Trophoblast cell (in vitro differentiated cells and primary cell): ENCODE data around the gene AKNA.

Experiments
- DNase-seq, 2 donors: peaks; one replicate each; pipeline ENCODE4 v3.0.0-alpha.2; 2016
- H2AFZ ChIP-seq: 2 replicates; pipeline ENCODE4 v1.6.1; 2013; ENCODE audit warnings: low read length, moderate library complexity, mild to moderate bottlenecking; ENCODE audit not compliant: insufficient read depth, poor library complexity
- H2AK5ac ChIP-seq: 2 replicates; pipeline ENCODE4 v1.6.1; 2013; ENCODE audit warnings: mild to moderate bottlenecking, low read length
- H2BK120ac ChIP-seq: 2 replicates; pipeline ENCODE4 v1.6.1; 2013; ENCODE audit warnings: low read length, mild to moderate bottlenecking, moderate library complexity; ENCODE audit not compliant: insufficient read depth, poor library complexity
- H2BK12ac ChIP-seq: 2 replicates; pipeline ENCODE4 v1.6.1; 2013; ENCODE audit warnings: mild to moderate bottlenecking, low read length, moderate library complexity
- H2BK5ac ChIP-seq: 2 replicates; pipeline ENCODE4 v1.6.1; 2013; ENCODE audit warnings: low read length, low read depth, moderate library complexity, mild to moderate bottlenecking; ENCODE audit not compliant: poor library complexity
- H3K14ac ChIP-seq: 2 replicates; pipeline ENCODE4 v1.6.1; 2013; ENCODE audit warnings: mild to moderate bottlenecking, low read length
- H3K18ac ChIP-seq: 2 replicates; pipeline ENCODE4 v1.6.1; 2013; ENCODE audit warnings: mild to moderate bottlenecking, low read length
- H3K23ac ChIP-seq: 2 replicates; pipeline ENCODE4 v1.6.1; 2013; ENCODE audit warnings: low read length
- H3K27ac ChIP-seq: 2 replicates; pipeline ENCODE4 v1.5.1; 2013; ENCODE audit warnings: low read depth, mild to moderate bottlenecking, inconsistent platforms, low read length, moderate library complexity
- H3K27me3 ChIP-seq: 2 replicates; pipeline ENCODE4 v1.6.1; 2013; ENCODE audit warnings: inconsistent platforms, mild to moderate bottlenecking, low read length, moderate library complexity; ENCODE audit not compliant: insufficient read depth
- H3K36me3 ChIP-seq, 2 experiments: 1 replicate in 1 of 2; 2 replicates in 1 of 2; pipeline ENCODE4 v1.6.1; 2013; ENCODE audit warnings: low read length in 2 of 2, mild to moderate bottlenecking in 2 of 2, moderate library complexity in 1 of 2; ENCODE audit not compliant: insufficient read depth in 2 of 2, control insufficient read depth in 1 of 2
- H3K4ac ChIP-seq: 2 replicates; pipeline ENCODE4 v1.6.1; 2013; ENCODE audit warnings: low read depth, mild to moderate bottlenecking, low read length, moderate library complexity
- H3K4me1 ChIP-seq, 2 experiments: 1 replicate in 1 of 2; 2 replicates in 1 of 2; pipeline ENCODE4 v1.6.1; 2013; ENCODE audit warnings: low read length in 2 of 2, mild to moderate bottlenecking in 2 of 2, moderate library complexity in 1 of 2; ENCODE audit not compliant: insufficient read depth in 2 of 2, control insufficient read depth in 1 of 2
- H3K4me2 ChIP-seq: 2 replicates; pipeline ENCODE4 v1.6.1; 2013; ENCODE audit warnings: inconsistent platforms, mild to moderate bottlenecking, low read length, moderate library complexity
- H3K4me3 ChIP-seq: 2 replicates; pipeline ENCODE4 v1.5.1; 2013; ENCODE audit warnings: mild to moderate bottlenecking, low read depth, low read length, inconsistent platforms
- H3K79me1 ChIP-seq: one replicate; pipeline ENCODE4 v1.6.1; 2013; ENCODE audit warnings: low read length
- H3K79me2 ChIP-seq: 2 replicates; pipeline ENCODE4 v1.6.1; 2013; ENCODE audit warnings: low read length, mild to moderate bottlenecking; ENCODE audit not compliant: control insufficient read depth, insufficient read depth, poor library complexity
- H3K9ac ChIP-seq: 2 replicates; pipeline ENCODE4 v1.6.1; 2013; ENCODE audit warnings: mild to moderate bottlenecking, low read length
- H3K9me3 ChIP-seq: 2 replicates; pipeline ENCODE4 v1.6.1; 2013; ENCODE audit warnings: low read depth, mild to moderate bottlenecking, control low read depth, inconsistent platforms, low read length; ENCODE audit not compliant: insufficient read depth
- H4K12ac ChIP-seq: 2 replicates; pipeline ENCODE4 v1.6.1; 2013; ENCODE audit warnings: low read depth, mild to moderate bottlenecking, low read length, moderate library complexity
- H4K8ac ChIP-seq: 2 replicates; pipeline ENCODE4 v1.6.1; 2013; ENCODE audit warnings: low read depth, mild to moderate bottlenecking, low read length, moderate library complexity
- H4K91ac ChIP-seq: one replicate; pipeline ENCODE4 v1.6.1; 2013; ENCODE audit warnings: low read depth, mild to moderate bottlenecking, low read length, moderate library complexity
- whole genome bisulfite sequencing: extraction: QIAGEN DNeasy Blood & Tissue Kit; methylation state at CpG from one replicate; pipeline ENCODE4 v1.1.7; 2013; ENCODE audit warnings: missing lambda C conversion rate; ENCODE audit not compliant: insufficient read length, insufficient coverage; ENCODE audit errors: extremely low coverage; 5-methylcytosine and 5-hydroxymethylcytosine counted together

AKNA gene

GRCh38 chr9:114349713-114350480 is 37.9 kb downstream of the AKNA start:
- peak overlapping the region; percentile 31 for H4K8ac ChIP-seq
- WGBS: no CpG with 5 or more reads among the region's 10 CpGs

DNA sequence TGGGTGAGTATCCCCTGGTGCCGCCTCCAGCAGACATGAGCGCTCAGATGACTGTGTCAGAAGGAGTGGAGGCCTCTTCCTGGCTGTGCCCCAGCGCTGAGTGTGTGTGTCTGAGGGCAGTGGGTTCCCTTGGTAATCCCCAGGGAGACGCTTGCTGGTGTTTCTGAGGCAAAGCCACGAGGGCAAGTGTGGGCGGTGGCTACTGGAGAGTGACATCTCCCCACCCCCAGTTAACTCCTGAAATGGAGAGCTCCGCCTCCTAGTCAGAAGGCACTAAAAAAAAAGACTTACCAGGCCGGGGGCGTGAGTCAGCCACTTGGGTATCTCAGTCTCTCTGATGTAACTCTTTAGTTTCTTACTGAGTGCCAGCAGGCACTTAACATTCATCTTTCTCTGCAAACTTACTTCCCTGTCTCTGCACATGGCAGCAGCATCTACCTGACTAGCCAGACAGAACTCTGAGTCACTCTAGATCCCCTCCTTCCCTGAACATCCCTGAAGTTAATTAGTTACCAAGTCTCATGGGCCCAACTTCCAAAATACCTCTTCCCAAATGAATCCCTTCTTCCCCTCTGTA is 38.8 kb downstream of the AKNA start:
- Histone ChIP-seq H3K4me2 (no peak overlapping the region), H2BK5ac (peak overlapping the region; percentile 35), H3K4me1 (peaks cover 16 to 21% of the 10 kb centered on the region in 2 experiments), H3K23ac (no peak overlapping the region), H3K27ac (peak overlapping the region; percentile 70), H3K27me3 (no peaks in the 10 kb centered on the region), H4K8ac (peak overlapping the region; percentile 58), H3K14ac (peak overlapping the region; percentile 28), H2AFZ (no peak overlapping the region), H3K36me3 (peaks cover 34 to 38% of the 10 kb centered on the region in 2 experiments), H3K18ac (peak overlapping the region; percentile 66), H2BK12ac (peak overlapping the region; percentile 88), H3K4me3 (no peak overlapping the region), H4K12ac (peak overlapping the region; percentile 54), H3K9me3 (peaks cover 2% of the 10 kb centered on the region), H3K9ac (no peak overlapping the region), H3K79me2 (no peaks in the 10 kb centered on the region), H3K79me1 (peaks cover 8% of the 10 kb centered on the region), H2BK120ac (peak overlapping the region; percentile 38), H3K4ac (no peak overlapping the region), H2AK5ac (peak overlapping the region; percentile 76), H4K91ac (peak overlapping the region; percentile 75)
- peak; percentile 76 to 82 for DNase-seq
- WGBS: no CpG with 5 or more reads among the region's 9 CpGs

More at GRCh38 chr9:114349713-114350480, 37.9 kb downstream of the AKNA start:
- Histone ChIP-seq H3K4me3 (no peak overlapping the region), H3K36me3 (peaks cover 36 to 38% of the 10 kb centered on the region in 2 experiments), H2BK12ac (peak overlapping the region; percentile 28), H3K79me2 (no peaks in the 10 kb centered on the region), H3K79me1 (peaks cover 6% of the 10 kb centered on the region), H2AFZ (no peak overlapping the region), H3K4ac (no peak overlapping the region), H3K18ac (no peak overlapping the region), H3K14ac (peak overlapping the region; percentile 44), H3K27me3 (no peaks in the 10 kb centered on the region), H3K27ac (peak overlapping the region; percentile 55), H4K91ac (peak overlapping the region; percentile 33), H4K12ac (no peak overlapping the region), H3K23ac (no peak overlapping the region), H2BK5ac (peak overlapping the region; percentile 23), H3K9me3 (peaks cover 2% of the 10 kb centered on the region), H3K9ac (no peak overlapping the region), H3K4me2 (no peak overlapping the region), H2BK120ac (peak overlapping the region; percentile 38), H3K4me1 (peaks cover 12 to 16% of the 10 kb centered on the region in 2 experiments), H2AK5ac (no peak overlapping the region)
- DNase-seq: no peak

DNA sequence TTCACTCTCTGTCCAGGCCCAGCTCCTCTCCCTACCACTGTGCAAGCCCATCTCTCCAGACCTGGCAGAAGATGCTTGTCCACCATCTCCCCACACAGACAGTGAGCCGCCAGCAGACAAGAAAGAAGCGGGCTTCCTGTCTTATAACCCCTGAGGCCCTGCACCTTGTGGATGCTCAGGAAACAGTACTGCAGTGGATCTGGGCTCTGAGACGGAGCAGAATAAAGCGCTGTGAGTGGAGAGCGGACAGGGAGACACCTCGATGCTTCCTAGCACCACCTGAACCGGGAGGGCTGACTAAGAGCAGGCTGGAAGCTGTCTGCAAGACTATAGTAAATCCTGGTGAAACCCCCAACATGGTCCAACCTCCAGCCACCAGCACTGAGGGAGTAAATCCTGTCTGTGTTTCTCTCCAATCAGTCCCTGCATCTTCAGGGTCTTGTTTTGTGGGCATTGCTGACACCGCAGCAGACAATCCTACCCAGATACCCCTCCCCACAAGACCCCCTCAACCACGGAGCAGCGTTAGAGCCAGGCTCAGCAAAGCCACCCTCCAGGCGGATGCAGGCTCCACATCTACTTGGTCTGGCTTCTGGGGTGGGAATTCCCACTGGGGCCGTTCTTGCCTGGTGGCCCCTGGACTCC is 39.4 kb downstream of the AKNA start:
- no peak for DNase-seq
- Histone ChIP-seq H3K36me3 (peaks cover 34 to 38% of the 10 kb centered on the region in 2 experiments), H2BK12ac (peak overlapping the region; percentile 88), H3K27me3 (no peaks in the 10 kb centered on the region), H3K79me1 (peaks cover 8% of the 10 kb centered on the region), H3K27ac (peak overlapping the region; percentile 70), H4K8ac (peak overlapping the region; percentile 58), H3K4ac (no peak overlapping the region), H3K9me3 (peaks cover 2% of the 10 kb centered on the region), H3K4me3 (no peak overlapping the region), H4K12ac (peak overlapping the region; percentile 54), H3K14ac (peak overlapping the region; percentile 28), H2AK5ac (peak overlapping the region; percentile 76), H2AFZ (no peak overlapping the region), H2BK120ac (peak overlapping the region; percentile 23), H3K9ac (no peak overlapping the region), H3K23ac (no peak overlapping the region), H3K4me1 (peaks cover 19 to 26% of the 10 kb centered on the region in 2 experiments), H2BK5ac (peak overlapping the region; percentile 35), H4K91ac (peak overlapping the region; percentile 75), H3K79me2 (no peaks in the 10 kb centered on the region), H3K18ac (peak overlapping the region; percentile 66), H3K4me2 (no peak overlapping the region)
- no CpG with 5 or more reads among the region's 12 CpGs for WGBS

- Histone ChIP-seq H3K14ac (no peak overlapping the region), H3K27me3 (no peaks in the 10 kb centered on the region), H3K18ac (no peak overlapping the region), H3K27ac (no peak overlapping the region), H2AFZ (no peak overlapping the region), H3K4me3 (no peak overlapping the region), H4K12ac (no peak overlapping the region), H2BK12ac (no peak overlapping the region), H2BK5ac (no peak overlapping the region), H3K23ac (no peak overlapping the region), H3K79me1 (peaks cover 8% of the 10 kb centered on the region), H2BK120ac (no peak overlapping the region), H3K9ac (no peak overlapping the region), H4K91ac (no peak overlapping the region), H3K9me3 (peaks cover 2% of the 10 kb centered on the region), H3K79me2 (no peaks in the 10 kb centered on the region), H3K4me1 (peaks cover 22 to 29% of the 10 kb centered on the region in 2 experiments), H4K8ac (no peak overlapping the region), H3K36me3 (peaks cover 34 to 40% of the 10 kb centered on the region in 2 experiments), H2AK5ac (no peak overlapping the region), H3K4ac (no peak overlapping the region), H3K4me2 (no peak overlapping the region)
- no peak for DNase-seq
- no CpG with 5 or more reads among the region's 15 CpGs for WGBS
Measured at GRCh38 chr9:114347675-114348074, 40.1 kb downstream of the AKNA start.
